SK-N-DZ (cell line): ENCODE results near the gene COPS7A.
"Not testable (repeated sequence)": the region's sequence is repeated elsewhere in the genome, so short reads cannot be mapped to it uniquely, and the experiment has no call there.

Source experiments
- DNase-seq: peaks from one replicate; pipeline ENCODE4 v3.0.0-alpha.2; 2015; ENCODE audit warnings: low spot score

The COPS7A gene

GRCh38 chr12:6701078-6701768 is 22.6 kb upstream of the COPS7A start:
- no peak for DNase-seq

- DNase-seq, result peak; percentile 84
Observed at GRCh38 chr12:6703631-6704030, 20.2 kb upstream of the COPS7A start.

GRCh38 chr12:6708351-6708750 is 15.5 kb upstream of the COPS7A start:
- DNase-seq, result not testable (repeated sequence)

DNA sequence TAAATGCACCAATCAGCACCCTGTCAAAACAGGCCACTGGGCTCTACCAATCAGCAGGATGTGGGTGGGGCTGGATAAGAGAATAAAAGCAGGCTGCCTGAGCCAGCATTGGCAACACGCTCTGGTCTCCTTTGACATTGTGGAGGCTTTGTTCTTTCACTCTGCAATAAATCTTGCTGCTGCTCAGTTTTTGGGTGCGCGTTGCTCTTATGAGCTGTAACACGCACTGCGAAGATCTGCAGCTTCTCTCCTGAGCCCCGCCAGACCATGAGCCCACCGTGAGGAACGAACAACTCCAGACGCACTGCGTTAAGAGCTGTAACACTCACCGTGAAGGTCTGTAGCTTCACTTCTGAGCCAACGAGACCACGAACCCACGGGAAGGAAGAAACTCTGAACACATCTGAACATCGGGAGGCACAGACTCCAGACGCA is 14.9 kb upstream of the COPS7A start:
- no peak for DNase-seq

DNA sequence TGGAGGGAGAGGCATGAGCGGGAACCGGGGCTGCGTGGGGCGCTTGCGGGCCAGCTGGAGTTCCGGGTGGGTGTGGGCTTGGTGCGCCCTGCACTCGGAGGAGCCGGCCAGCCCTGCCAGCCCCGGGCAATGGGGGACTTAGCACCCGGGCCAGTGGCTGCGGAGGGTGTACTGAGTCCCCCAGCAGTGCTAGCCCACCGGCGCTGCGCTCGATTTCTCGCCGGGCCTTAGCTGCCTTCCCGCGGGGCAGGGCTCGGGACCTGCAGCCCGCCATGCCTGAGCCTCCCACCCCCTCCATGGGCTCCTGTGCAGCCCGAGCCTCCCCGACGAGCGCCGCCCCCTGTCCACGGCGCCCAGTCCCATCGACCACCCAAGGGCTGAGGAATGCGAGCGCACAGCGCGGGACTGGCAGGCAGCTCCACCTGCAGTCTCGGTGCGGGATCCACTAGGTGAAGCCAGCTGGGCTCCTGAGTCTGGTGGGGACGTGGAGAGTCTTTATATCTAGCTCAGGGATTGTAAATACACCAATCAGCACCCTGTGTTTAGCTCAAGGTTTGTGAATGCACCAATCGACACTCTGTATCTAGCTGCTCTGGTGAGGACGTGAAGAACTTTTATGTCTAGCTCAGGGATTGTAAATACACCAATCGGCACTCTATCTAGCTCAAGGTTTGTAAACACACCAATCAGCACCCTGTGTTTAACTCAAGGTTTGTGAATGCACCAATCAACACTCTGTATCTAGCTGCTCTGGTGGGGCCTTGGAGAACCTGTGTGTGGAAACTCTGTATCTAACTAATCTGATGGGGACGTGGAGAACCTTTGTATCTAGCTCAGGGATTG is 7.6 kb upstream of the COPS7A start:
- not testable (repeated sequence) for DNase-seq

GRCh38 chr12:6716874-6717437 is 6.9 kb upstream of the COPS7A start:
- DNase-seq, result no peak

DNA sequence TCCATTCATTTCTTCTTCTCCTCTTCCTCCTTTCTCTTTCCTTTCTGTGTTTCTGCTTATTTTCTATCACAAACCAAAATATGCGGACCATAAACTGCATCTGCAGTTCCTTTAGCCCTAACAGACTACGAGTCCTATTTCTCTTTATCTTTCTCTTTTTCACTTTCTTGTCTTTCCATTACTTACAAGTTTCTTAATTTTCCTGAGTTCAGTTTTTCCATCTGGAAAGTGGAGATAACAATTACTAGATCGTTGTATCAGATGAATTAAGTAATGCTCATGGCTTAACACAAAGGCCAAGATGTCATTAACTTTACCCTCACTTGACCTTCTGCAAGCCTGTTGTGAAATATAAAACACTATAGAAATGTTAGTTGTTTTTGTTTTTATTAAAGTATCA is 983 bp upstream of the COPS7A start:
- DNase-seq, result no peak

DNA sequence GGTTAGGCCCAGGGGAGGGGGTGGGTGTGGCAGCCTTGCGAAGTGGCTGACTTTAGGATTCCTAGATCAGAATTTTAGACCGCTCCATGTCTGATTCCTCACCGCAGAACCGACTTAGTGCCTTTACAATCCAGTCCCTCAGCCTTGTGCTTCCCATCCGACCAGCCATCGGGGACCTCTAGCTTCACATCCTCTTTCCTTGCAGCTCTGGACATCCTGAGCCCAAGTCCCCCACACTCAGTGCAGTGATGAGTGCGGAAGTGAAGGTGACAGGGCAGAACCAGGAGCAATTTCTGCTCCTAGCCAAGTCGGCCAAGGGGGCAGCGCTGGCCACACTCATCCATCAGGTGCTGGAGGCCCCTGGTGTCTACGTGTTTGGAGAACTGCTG is 557 bp downstream of the COPS7A start:
- peak; percentile 65 for DNase-seq

GRCh38 chr12:6725350-6725749 is 1.5 kb downstream of the COPS7A start:
- DNase-seq, result no peak

GRCh38 chr12:6729186-6729585 is 5.3 kb downstream of the COPS7A start:
- no peak for DNase-seq

- DNase-seq, result no peak
Observed at GRCh38 chr12:6730169-6730568, 6.3 kb downstream of the COPS7A start.

DNA sequence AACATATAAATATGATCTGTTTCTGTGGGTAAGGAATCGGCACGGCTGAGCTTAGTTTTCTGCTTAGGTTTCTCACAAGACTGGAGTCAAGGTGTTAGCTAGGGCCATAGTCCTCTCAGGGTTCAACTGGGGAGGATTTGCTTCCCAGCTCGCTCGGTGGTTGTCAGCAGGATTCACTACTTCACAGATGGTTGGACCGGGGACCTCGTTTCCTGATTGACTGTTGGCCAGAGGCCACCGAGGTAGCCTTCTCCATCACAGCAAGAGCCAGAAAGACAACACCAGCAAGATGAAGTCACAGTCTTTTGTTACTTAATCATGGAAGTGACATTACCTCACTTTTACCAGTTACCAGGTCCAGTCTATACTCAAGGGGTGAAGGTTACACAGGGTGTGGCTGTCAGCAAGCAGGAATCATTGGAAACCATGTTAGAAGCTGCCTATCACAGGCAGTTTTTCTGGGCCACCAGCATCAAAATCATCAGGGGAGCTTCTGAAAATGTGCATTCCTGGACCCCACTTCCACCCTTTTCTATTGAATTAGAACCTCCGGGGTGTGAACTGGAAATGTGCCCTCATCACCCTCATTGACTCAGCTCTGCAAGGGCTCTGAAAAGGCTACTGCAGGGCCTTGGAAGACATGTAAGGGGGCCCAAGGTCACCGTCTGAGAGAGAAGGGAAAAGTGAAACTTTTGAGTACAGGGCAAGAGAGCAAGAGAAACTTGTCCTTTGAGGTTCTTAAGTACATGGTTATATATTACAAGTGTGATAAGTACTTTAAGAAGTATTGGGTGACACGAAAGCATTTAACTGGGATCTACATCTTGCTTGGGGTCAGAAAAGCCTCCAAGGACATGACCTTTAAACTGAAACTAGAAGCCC is 10.9 kb downstream of the COPS7A start:
- DNase-seq, result no peak

DNA sequence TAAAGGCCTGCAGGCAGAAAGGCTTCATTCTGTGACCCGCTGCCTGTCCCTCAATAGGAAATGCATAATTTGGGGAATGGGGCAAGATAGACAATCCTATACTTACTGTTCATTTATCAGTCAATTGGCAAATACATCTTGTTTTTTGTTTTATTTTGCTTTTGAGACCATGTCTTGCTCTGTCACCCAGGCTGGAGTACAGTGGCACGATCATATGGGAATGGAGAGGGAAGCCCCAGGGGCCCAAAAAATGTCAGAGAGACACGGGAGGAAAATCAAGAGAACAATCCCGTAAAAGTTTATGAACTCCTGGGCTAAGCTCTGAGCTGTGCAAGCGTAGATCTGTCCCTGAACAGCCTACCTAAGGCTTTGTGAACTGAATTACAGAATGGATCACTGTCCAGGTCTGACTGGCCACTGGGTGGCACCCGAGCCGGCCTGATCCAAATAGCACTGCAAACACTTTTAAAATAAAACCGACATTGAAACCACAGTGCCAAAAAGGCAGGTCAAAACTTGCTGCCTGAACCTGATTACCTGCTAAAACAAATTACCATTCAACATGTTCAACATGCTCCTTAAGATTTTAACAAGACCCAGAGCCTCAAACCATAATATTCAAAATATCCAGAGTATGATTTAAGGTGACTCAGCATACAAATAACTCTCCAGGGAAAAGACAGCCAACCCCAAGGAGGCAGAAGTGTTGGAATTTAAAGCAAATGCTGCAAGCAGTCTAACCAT is 11.8 kb downstream of the COPS7A start:
- peak; percentile 68 for DNase-seq

- no peak for DNase-seq
Observed at GRCh38 chr12:6736754-6737153, 12.9 kb downstream of the COPS7A start.

GRCh38 chr12:6742080-6742479 is 18.2 kb downstream of the COPS7A start:
- DNase-seq, result not testable (repeated sequence)

GRCh38 chr12:6742834-6743233 is 19.0 kb downstream of the COPS7A start:
- no peak for DNase-seq

GRCh38 chr12:6743300-6743699 is 19.5 kb downstream of the COPS7A start:
- DNase-seq, result not testable (repeated sequence)

- DNase-seq, result no peak
Observed at GRCh38 chr12:6745741-6746525, 22.1 kb downstream of the COPS7A start.

DNA sequence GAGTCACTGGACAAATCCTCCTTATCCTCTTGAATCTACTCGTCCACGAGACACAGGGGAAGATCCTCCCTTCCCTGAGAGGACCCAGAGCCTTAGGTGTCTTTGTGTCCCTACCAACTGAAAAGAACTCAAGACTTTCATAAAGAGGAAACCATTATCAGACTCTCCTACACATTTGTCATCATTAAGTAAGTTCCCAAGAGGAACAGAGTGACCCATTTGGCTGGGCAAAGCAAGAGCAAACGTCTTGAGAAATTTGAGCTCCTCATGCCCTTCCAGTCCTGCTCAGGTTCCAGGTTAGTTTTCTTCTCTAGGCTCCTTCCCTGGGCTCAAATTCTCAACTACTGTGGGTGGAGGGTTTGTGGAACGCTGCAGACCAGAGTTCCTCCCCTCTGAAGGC is 23.4 kb downstream of the COPS7A start:
- DNase-seq, result no peak

DNA sequence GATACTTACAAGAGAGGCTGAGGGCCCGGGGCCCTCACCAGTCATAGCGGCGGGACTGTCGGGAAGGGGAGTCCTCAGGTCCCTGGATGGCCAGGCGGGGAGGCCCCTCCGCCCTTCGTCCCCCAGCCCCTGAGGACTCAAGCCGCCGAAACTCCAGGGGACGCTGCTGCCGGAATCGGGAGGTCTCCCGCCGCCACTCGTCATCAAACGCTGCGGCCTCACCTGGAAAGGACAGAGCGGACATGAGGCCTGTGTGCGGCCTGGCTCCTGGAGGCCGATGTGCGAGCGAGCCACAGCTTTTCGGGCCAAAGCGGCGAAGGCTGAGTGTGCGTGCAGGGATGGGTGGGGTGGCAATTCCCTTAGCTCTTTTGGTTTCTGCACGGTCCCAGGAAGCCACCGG is 24.9 kb downstream of the COPS7A start:
- DNase-seq, result no peak
